Breast epithelium (tissue), 3 donors: ENCODE results near the gene UNKL.

Source experiments
- CTCF ChIP-seq, 3 donors: fragments of 450-650 bp; IDR thresholded peaks; one replicate each; pipeline ENCODE4 v1.5.1; 2016 to 2017; ENCODE audit warnings: antibody characterized with exemption in 3 of 3, mild to moderate bottlenecking in 3 of 3, moderate library complexity in 3 of 3
- POLR2AphosphoS5 ChIP-seq, 3 donors: sonication (generic); formaldehyde crosslinking; IDR thresholded peaks; one replicate each; pipeline ENCODE4 v1.6.1; 2017; ENCODE audit warnings: antibody characterized with exemption in 3 of 3

- TF ChIP-seq CTCF (IDR thresholded peaks at IDR 0.05) (no peak), POLR2AphosphoS5 (IDR thresholded peaks at IDR 0.05) (no peak)
Observed at GRCh38 chr16:1424028-1424427, 9.5 kb upstream of the UNKL start.
